Rectal smooth muscle tissue (tissue), 1 donor: Measurements from ENCODE around the gene DDA1.
"Not testable (repeated sequence)": the region's sequence is repeated elsewhere in the genome, so short reads cannot be mapped to it uniquely, and the experiment has no call there.

Source experiments
- H3K27ac ChIP-seq: one replicate; pipeline ENCODE4 v1.7.0; 2013; ENCODE audit warnings: low read depth, low read length, inconsistent platforms
- H3K27me3 ChIP-seq: one replicate; pipeline ENCODE4 v1.7.0; 2013; ENCODE audit warnings: low read length; ENCODE audit not compliant: control insufficient read depth, insufficient read depth
- H3K36me3 ChIP-seq: one replicate; pipeline ENCODE4 v1.7.0; 2013; ENCODE audit warnings: low read length; ENCODE audit not compliant: control insufficient read depth, insufficient read depth
- H3K4me1 ChIP-seq: one replicate; pipeline ENCODE4 v1.7.0; 2013; ENCODE audit warnings: low read length; ENCODE audit not compliant: control insufficient read depth, insufficient read depth
- H3K4me3 ChIP-seq: one replicate; pipeline ENCODE4 v1.7.0; 2013; ENCODE audit warnings: low read length
- H3K9ac ChIP-seq: one replicate; pipeline ENCODE4 v1.7.0; 2013; ENCODE audit warnings: low read length

DDA1 gene

GRCh38 chr19:17309198-17309964, at the start of gene DDA1:
DDA1 (plus strand) TSS chr19:17309563; CDS start chr19:17309655, 92 bp downstream.
- H3K4me1 ChIP-seq, result peaks cover 14% of the 10 kb centered on the region
- H3K9ac ChIP-seq, result peak within 1 kb of the TSS; percentile 69
- H3K27me3 ChIP-seq, result no peaks in the 10 kb centered on the region
- peak within 1 kb of the TSS; percentile 53 for H3K27ac ChIP-seq
- peaks cover 14% of the 10 kb centered on the region for H3K36me3 ChIP-seq
- peak within 1 kb of the TSS; percentile 86 for H3K4me3 ChIP-seq

DNA sequence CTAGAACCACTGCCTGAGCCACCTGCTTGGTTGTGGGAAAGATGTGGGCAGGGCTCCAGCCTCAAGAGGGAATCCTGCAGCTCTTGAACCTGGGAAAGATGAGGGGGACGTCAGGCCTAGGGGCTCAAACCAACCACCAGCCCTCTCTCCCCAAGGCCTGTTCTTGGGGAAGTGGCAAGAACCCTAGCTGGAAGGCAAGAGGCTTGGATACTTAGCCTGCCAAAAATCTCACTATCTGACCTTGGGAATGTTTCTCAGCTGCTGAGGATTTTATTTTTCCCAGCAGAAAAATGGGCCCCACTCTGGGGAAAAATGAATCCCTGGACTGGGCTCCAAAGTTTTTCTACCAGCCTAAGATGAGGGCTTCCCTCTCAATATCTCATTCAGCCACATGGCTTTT, 49.4 kb upstream of the DDA1 start:
- no peaks in the 10 kb centered on the region for H3K36me3 ChIP-seq

DNA sequence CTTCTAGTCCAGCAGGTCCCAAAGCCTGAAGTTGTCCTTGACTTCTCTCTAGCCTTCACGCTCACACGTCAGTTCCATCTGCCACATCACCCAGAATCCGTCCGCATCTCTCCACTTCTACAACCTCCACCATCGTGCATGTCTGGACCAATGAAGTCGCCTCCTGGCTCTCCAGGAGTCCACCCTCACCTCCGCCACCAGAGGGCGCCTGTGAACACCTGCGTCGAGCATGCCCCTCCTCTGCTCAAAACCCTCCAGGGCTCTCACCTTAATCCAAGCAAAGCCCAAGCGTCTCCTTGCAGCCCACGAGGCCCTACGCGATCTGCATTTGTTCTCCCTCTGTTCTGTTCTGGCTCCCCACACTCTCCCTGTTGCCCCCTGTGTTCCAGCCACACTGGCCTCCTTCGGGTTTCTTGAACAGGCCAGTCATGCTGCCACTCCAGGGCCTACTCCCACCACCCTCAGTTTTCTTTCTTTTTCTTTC, 48.5 kb upstream of the DDA1 start:
- Histone ChIP-seq H3K4me1 (no peaks in the 10 kb centered on the region), H3K27me3 (no peaks in the 10 kb centered on the region), H3K4me3 (no peak overlapping the region), H3K36me3 (no peaks in the 10 kb centered on the region), H3K9ac (no peak overlapping the region), H3K27ac (no peak overlapping the region)

More for the DNA sequence above, 49.4 kb upstream of the DDA1 start:
- Histone ChIP-seq H3K4me1 (no peaks in the 10 kb centered on the region), H3K9ac (no peak overlapping the region), H3K4me3 (no peak overlapping the region), H3K27ac (no peak overlapping the region), H3K27me3 (no peaks in the 10 kb centered on the region)

GRCh38 chr19:17262557-17262956, 46.8 kb upstream of the DDA1 start:
- H3K4me3 ChIP-seq, result no peak overlapping the region
- H3K4me1 ChIP-seq, result peaks cover under 1% of the 10 kb centered on the region
- H3K27me3 ChIP-seq, result no peaks in the 10 kb centered on the region
- H3K27ac ChIP-seq, result no peak overlapping the region
- no peaks in the 10 kb centered on the region for H3K36me3 ChIP-seq
- no peak overlapping the region for H3K9ac ChIP-seq

- Histone ChIP-seq H3K4me1 (peaks cover 6% of the 10 kb centered on the region), H3K9ac (no peak overlapping the region), H3K36me3 (no peaks in the 10 kb centered on the region), H3K27ac (no peak overlapping the region), H3K27me3 (no peaks in the 10 kb centered on the region), H3K4me3 (peak overlapping the region; percentile 10)
These were observed 45.4 kb upstream of the DDA1 start for GRCh38 chr19:17263712-17264640.

DNA sequence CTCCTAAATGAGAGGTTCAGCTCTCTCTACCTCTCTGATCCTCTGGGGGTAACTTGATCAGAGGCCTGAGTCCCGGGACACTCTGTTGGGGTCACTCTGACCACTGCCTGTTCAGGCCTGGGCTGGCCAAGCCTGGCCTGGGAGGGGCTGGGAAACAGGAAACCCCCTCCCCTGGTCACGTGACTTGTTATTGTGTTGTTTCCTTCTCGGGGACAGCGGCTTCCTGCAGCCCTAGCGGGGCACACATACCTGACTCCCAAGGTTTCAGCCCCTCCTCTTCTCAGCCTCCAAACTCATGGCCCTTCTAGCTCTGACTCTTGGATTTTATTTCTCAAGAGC, 44.8 kb upstream of the DDA1 start, which contains the start of gene USHBP1:
Gene USHBP1 (minus strand): TSS at position 105 of the 339 bp plus-strand sequence. CDS start 446 bp downstream, outside the sequence.
- H3K9ac ChIP-seq, result no peak within 1 kb of the TSS
- no peaks in the 10 kb centered on the region for H3K27me3 ChIP-seq
- peak within 1 kb of the TSS; percentile 10 for H3K4me3 ChIP-seq
- no peak within 1 kb of the TSS for H3K27ac ChIP-seq
- H3K36me3 ChIP-seq, result no peaks in the 10 kb centered on the region
- H3K4me1 ChIP-seq, result peaks cover 6% of the 10 kb centered on the region

DNA sequence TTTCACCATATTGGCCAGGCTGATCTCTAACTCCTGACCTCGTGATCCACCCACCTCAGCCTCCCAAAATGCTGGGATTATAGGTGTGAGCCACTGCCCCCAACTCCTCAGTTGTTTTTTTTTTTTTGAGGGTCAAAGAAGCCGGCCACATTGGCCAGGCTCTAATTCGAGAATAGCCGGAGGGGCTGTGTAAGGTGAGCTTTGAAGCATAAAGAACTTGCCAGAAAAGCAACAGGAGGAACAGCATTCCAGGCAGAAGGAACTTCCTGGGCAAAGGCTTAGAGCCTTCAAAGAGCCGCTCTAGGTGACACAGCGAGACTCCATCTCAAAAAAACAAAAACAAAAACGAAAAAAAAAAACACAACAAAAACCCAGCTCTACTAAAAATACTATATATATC, 43.3 kb upstream of the DDA1 start:
- no peak overlapping the region for H3K4me3 ChIP-seq
- H3K4me1 ChIP-seq, result peaks cover 6% of the 10 kb centered on the region
- H3K36me3 ChIP-seq, result peaks cover 2% of the 10 kb centered on the region
- no peak overlapping the region for H3K27ac ChIP-seq
- no peaks in the 10 kb centered on the region for H3K27me3 ChIP-seq
- H3K9ac ChIP-seq, result no peak overlapping the region

GRCh38 chr19:17266589-17266974, 42.8 kb upstream of the DDA1 start:
- Histone ChIP-seq H3K36me3 (peaks cover 8% of the 10 kb centered on the region), H3K4me3 (peak overlapping the region; percentile 44), H3K27ac (peak overlapping the region; percentile 79), H3K4me1 (peaks cover 6% of the 10 kb centered on the region), H3K9ac (no peak overlapping the region), H3K27me3 (no peaks in the 10 kb centered on the region)

GRCh38 chr19:17266975-17267788, 42.2 kb upstream of the DDA1 start, which contains the start of gene BABAM1:
BABAM1 (plus strand) TSS chr19:17267443; CDS start chr19:17268807, 1,364 bp downstream.
- Histone ChIP-seq H3K36me3 (peaks cover 11% of the 10 kb centered on the region), H3K27me3 (no peaks in the 10 kb centered on the region), H3K4me3 (peak within 1 kb of the TSS; percentile 99), H3K4me1 (peaks cover 6% of the 10 kb centered on the region), H3K9ac (peak within 1 kb of the TSS; percentile 97), H3K27ac (peak within 1 kb of the TSS; percentile 79)

DNA sequence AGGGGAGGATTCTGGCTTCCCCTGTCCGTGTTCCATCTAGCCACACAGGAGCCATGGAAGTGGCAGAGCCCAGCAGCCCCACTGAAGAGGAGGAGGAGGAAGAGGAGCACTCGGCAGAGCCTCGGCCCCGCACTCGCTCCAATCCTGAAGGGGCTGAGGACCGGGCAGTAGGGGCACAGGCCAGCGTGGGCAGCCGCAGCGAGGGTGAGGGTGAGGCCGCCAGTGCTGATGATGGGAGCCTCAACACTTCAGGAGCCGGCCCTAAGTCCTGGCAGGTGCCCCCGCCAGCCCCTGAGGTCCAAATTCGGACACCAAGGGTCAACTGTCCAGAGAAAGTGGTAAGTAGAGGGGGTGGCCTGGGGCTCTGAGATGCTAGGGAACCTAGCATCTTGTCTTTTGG, 40.6 kb upstream of the DDA1 start:
- Histone ChIP-seq H3K4me3 (no peak overlapping the region), H3K27me3 (no peaks in the 10 kb centered on the region), H3K4me1 (peaks cover 6% of the 10 kb centered on the region), H3K36me3 (peaks cover 16% of the 10 kb centered on the region), H3K9ac (no peak overlapping the region), H3K27ac (no peak overlapping the region)

- H3K36me3 ChIP-seq, result peaks cover 34% of the 10 kb centered on the region
- H3K4me3 ChIP-seq, H3K27me3 ChIP-seq, H3K27ac ChIP-seq, H3K9ac ChIP-seq, H3K4me1 ChIP-seq: not testable (repeated sequence)
These were observed 34.5 kb upstream of the DDA1 start for GRCh38 chr19:17274892-17275291.
